MM.1S (cell line): ENCODE results near the gene FRAS1.

Experiments
- EZH2 ChIP-seq: fragments of 300-600 bp; sonication (generic); optimal IDR thresholded peaks from 2 replicates; pipeline ENCODE3; 2017; ENCODE audit warnings: low read depth, mild to moderate bottlenecking, antibody characterized with exemption, low read length, mixed read lengths
- EZH2phosphoT487 ChIP-seq: fragments of 300-600 bp; sonication (generic); IDR thresholded peaks from 2 replicates; pipeline ENCODE4 v1.6.1; 2018; ENCODE audit warnings: antibody characterized with exemption, low read length
- TF ChIP-seq, protein P1 (sequence below): fragments of 300-600 bp; sonication (generic); IDR thresholded peaks from 2 replicates; pipeline ENCODE4 v1.5.1; 2016; ENCODE audit warnings: antibody characterized with exemption, low read length, mixed read lengths

DNA sequence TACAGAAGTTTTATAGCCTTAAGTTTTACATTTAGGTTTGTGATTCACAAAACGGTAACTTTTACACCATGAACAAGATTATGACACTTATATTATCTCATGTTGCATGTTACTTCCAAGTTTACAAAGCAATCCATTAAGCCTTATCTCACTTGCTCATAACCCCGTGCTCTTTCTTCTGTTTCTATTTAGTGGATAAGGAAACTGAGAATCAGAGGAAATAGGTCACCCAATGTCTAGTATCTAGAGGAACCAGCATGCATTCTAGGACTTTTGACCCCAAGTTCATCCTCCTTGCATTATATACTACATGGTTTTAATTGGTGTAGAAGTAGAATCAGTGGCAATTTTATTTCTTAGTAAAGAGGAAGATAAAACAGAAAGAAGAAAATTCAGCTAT is 427.5 kb downstream of the FRAS1 start:
- TF ChIP-seq, protein P1, sequence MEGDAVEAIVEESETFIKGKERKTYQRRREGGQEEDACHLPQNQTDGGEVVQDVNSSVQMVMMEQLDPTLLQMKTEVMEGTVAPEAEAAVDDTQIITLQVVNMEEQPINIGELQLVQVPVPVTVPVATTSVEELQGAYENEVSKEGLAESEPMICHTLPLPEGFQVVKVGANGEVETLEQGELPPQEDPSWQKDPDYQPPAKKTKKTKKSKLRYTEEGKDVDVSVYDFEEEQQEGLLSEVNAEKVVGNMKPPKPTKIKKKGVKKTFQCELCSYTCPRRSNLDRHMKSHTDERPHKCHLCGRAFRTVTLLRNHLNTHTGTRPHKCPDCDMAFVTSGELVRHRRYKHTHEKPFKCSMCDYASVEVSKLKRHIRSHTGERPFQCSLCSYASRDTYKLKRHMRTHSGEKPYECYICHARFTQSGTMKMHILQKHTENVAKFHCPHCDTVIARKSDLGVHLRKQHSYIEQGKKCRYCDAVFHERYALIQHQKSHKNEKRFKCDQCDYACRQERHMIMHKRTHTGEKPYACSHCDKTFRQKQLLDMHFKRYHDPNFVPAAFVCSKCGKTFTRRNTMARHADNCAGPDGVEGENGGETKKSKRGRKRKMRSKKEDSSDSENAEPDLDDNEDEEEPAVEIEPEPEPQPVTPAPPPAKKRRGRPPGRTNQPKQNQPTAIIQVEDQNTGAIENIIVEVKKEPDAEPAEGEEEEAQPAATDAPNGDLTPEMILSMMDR, result no peak
- TF ChIP-seq EZH2phosphoT487 (no peak), EZH2 (no peak)
